Measurements from ENCODE around the gene FUBP1.
"Not testable (repeated sequence)": the region's sequence is repeated elsewhere in the genome, so short reads cannot be mapped to it uniquely, and the experiment has no call there.

Gene FUBP1

DNA sequence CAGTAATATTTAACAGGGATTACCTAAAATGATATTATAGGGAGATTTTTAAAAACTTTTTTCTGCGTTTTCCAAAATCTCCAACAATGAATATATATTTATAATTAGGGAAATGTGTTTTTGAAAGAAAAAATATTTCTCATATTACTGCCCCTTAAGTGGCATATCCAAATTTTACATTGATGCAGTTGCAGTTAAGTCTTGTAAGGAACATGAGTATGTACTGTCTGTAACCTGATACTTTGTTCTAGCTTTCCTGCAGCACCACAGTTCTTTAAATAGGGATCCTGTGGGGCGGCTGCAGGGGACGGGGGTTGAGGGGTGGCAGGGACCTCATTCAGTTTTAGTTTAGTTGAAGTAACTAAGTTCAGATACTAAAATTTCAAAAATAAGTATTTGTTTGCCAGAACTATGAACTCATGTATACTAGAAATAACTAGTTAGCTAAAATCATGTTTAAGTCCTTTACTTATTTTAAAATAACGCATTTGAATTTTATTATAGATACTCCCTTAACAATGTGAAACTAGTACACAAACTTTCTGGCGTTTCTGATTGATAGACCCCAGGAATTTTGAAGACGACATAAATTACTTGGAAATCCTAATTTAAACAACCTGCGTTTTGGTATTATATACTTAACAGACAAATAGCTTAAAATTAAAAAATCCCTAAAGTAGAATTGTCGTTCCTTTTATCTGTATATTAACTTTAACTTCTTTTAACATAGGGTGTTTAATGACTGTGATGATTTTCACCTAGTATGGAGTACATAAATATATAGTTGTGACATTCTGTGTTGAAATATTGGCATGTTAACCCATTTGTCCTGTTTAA, 25.2 kb upstream of the FUBP1 start:
- DNase-seq (ENCODE audit: low spot score) = peak; percentile 30
- TF ChIP-seq, protein P1, sequence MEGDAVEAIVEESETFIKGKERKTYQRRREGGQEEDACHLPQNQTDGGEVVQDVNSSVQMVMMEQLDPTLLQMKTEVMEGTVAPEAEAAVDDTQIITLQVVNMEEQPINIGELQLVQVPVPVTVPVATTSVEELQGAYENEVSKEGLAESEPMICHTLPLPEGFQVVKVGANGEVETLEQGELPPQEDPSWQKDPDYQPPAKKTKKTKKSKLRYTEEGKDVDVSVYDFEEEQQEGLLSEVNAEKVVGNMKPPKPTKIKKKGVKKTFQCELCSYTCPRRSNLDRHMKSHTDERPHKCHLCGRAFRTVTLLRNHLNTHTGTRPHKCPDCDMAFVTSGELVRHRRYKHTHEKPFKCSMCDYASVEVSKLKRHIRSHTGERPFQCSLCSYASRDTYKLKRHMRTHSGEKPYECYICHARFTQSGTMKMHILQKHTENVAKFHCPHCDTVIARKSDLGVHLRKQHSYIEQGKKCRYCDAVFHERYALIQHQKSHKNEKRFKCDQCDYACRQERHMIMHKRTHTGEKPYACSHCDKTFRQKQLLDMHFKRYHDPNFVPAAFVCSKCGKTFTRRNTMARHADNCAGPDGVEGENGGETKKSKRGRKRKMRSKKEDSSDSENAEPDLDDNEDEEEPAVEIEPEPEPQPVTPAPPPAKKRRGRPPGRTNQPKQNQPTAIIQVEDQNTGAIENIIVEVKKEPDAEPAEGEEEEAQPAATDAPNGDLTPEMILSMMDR (IDR thresholded peaks at IDR 0.05; ENCODE audit: borderline replicate concordance, control extremely low read depth, extremely low read depth, insufficient read depth, missing control alignments) = no peak
- in situ Hi-C loops (cut with MboI; ENCODE audit: low sequenced_read_pairs, unreplicated experiment) = loop anchor here (10.0 kb wide), 1 partner anchor 621 kb away; the partner anchor contains the start of gene IFI44L

DNA sequence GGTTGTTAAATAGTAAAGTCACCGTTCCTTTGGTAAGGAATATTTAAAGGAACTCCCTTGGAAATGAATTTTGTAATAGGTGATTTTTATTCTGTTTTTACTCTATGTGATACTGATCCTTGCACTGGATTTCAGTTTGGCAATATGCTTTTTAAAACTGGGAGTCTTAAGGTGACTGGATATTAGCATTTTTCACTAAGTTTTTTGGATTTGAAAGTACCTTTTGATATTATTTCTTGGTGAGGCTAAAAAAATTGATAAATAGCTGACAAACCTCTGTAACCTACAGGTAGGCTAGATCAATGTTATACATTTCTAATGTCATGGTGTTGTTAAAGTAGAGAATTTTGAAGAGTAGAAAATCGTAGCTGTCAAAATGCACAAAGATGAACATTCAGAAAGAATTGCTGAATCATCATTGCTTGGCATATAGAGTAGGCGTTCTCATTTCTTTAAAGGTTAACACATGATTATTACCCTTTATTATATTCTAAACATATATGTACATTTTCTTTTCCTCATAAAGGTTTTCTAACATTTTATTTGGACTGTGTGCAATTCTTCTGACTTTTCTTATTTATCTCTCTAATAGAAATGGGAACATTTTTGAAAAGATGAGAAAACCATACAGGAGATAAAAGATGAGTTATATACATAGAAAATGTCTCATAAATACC, 24.3 kb upstream of the FUBP1 start:
- TF ChIP-seq, protein P1 (IDR thresholded peaks at IDR 0.05; ENCODE audit: borderline replicate concordance, control extremely low read depth, extremely low read depth, insufficient read depth, missing control alignments) = no peak
- DNase-seq (ENCODE audit: low spot score) = no peak
- in situ Hi-C loops (cut with MboI; ENCODE audit: low sequenced_read_pairs, unreplicated experiment) = loop anchor here (10.0 kb wide), 1 partner anchor 622 kb away; the partner anchor contains the start of gene IFI44L

DNA sequence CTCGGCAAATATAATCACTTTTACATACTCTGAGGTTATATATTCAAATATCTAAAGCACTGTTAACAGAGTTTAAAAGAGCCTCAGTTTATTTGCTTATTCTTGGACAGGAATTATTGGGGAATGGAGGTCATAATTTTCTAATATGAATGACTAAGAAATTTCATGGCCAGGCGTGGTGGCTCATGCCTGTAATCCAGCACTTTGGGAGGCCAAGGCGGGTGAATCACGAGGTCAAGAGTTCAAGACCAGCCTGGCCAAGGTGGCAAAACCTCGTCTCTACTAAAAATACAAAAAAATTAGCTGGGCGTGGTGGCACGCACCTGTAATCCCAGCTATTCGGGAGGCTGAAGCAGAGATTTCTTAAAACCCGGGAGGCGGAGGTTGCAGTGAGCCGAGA, 21.7 kb upstream of the FUBP1 start:
- DNase-seq (ENCODE audit: low spot score) = not testable (repeated sequence)
- in situ Hi-C loops (cut with MboI; ENCODE audit: low sequenced_read_pairs, unreplicated experiment) = loop anchor here (10.0 kb wide), 1 partner anchor 624 kb away; the partner anchor contains the start of gene IFI44L

DNA sequence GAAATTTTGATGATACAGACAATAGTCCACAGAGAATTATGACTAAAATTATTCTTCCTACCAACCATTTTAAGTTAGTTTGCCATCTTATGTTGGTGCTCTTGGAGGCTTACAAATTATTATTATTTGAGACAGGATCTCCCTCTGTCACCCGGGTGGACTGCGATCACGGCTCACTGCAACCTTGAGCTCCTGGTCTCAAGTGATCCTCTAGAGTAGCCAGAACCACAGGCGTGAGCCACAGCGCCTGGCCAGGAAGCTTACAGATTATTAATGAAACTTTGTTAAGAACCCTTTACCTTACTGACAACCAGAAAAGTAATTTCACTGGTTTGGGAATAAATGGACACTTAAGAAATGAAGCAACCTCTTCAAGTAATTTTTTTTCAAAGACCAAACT, 17.9 kb upstream of the FUBP1 start:
- in situ Hi-C loops (cut with MboI; ENCODE audit: low sequenced_read_pairs, unreplicated experiment) = no loop called here
- no peak for DNase-seq (ENCODE audit: low spot score)
- TF ChIP-seq, protein P1 (IDR thresholded peaks at IDR 0.05; ENCODE audit: borderline replicate concordance, control extremely low read depth, extremely low read depth, insufficient read depth, missing control alignments) = no peak

DNA sequence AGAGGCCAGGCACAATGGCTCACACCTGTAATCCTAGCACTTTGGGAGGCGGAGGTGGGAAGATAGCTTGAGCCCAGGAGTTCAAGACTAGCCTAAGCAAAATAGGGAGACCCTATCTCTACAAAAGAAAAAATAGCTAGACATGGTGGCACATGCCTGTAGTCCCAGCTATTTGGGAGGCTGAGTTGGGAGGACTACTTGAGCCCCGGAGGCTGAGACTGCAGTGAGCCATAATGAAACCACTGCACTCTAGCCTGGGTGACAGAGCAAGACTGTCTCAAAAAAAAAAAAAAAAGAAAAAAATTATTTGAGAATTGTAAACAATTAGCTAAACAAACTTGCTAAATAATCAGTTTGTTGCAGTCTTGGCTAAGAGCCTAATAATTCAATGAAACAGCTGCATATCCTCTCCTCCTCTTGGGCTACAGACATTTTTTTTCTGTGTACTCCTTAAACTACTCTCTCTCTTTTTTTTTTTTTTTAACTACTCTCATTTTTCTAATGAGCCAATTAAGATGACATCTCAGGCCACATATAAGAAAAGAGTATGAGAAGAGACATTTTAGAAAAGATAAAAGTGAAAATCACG, 15.3 kb upstream of the FUBP1 start:
- in situ Hi-C loops (cut with MboI; ENCODE audit: low sequenced_read_pairs, unreplicated experiment) = no loop called here

DNA sequence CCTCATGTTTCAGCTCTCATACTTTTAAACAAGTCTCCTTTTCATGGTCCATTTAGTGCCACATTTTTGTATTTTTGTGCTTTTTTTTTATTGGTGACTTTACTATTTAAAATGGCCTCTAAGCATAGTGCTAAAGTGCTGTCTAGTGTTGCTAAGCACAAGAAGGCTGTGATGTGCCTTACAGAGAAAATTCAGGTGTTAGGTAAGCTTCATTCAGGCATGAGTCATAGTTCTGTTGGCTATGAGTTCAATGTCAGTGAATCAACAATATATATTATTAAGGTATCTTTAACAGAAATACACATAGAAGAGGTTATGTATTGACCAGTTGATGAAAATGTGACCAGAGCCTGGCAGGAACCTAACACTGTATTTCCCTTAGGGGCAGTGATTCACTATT, 12.8 kb upstream of the FUBP1 start:
- in situ Hi-C loops (cut with MboI; ENCODE audit: low sequenced_read_pairs, unreplicated experiment) = no loop called here
- no peak for DNase-seq (ENCODE audit: low spot score)
- TF ChIP-seq, protein P1 (IDR thresholded peaks at IDR 0.05; ENCODE audit: borderline replicate concordance, control extremely low read depth, extremely low read depth, insufficient read depth, missing control alignments) = no peak

More for the DNA sequence above, 15.3 kb upstream of the FUBP1 start:
- DNase-seq (ENCODE audit: low spot score) = no peak
- TF ChIP-seq, protein P1 (IDR thresholded peaks at IDR 0.05; ENCODE audit: borderline replicate concordance, control extremely low read depth, extremely low read depth, insufficient read depth, missing control alignments) = no peak
